ENCODE measurements around the gene MYH13.

DNA sequence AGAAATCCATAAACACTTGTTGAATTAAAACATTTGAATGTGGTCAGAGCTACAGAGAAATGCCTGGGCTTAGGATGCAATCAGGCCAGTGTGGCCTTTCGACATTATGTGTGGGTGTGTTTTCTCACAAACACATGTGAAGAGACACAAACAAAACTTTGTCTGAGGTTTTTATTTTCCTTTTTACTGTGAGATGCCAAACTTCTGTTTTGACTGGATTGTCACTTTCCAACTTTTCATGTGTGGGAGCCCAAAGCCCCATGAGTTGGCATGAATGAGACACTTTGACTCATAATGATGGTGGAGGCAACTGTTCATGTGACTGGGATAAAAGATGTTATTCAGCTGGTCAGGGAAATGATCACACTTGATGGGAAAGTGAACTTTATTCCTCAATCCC lies 102.5 kb downstream of the MYH13 start:
- no peak for TF ChIP-seq POLR2A (IDR thresholded peaks at IDR 0.05)
- TF ChIP-seq, protein P1, sequence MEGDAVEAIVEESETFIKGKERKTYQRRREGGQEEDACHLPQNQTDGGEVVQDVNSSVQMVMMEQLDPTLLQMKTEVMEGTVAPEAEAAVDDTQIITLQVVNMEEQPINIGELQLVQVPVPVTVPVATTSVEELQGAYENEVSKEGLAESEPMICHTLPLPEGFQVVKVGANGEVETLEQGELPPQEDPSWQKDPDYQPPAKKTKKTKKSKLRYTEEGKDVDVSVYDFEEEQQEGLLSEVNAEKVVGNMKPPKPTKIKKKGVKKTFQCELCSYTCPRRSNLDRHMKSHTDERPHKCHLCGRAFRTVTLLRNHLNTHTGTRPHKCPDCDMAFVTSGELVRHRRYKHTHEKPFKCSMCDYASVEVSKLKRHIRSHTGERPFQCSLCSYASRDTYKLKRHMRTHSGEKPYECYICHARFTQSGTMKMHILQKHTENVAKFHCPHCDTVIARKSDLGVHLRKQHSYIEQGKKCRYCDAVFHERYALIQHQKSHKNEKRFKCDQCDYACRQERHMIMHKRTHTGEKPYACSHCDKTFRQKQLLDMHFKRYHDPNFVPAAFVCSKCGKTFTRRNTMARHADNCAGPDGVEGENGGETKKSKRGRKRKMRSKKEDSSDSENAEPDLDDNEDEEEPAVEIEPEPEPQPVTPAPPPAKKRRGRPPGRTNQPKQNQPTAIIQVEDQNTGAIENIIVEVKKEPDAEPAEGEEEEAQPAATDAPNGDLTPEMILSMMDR (IDR thresholded peaks at IDR 0.05), result no peak

Data from body of pancreas (tissue), 4 donors.